GM12878 (cell line): ENCODE data around the gene CLEC2B. TPM values are rescaled to one million over a fixed set of nuclear protein-coding genes. Genes with fewer than 3 reads are reported as not detected.

Source experiments
- BCLAF1 ChIP-seq: fragments of 450-650 bp; IDR thresholded peaks from 2 replicates; pipeline ENCODE4 v1.6.1; 2017; ENCODE audit warnings: antibody characterized with exemption, mild to moderate bottlenecking, moderate library complexity
- GATAD2B ChIP-seq: fragments of 450-650 bp; conservative IDR thresholded peaks from 2 replicates; pipeline ENCODE4 v1.6.1; 2017; ENCODE audit warnings: low read depth, mild to moderate bottlenecking, moderate library complexity
- LARP7 ChIP-seq: fragments of 450-650 bp; IDR thresholded peaks from 2 replicates; pipeline ENCODE4 v1.6.1; 2017; ENCODE audit warnings: mild to moderate bottlenecking
- NFYB ChIP-seq: IDR thresholded peaks from 2 replicates; pipeline ENCODE4 v1.6.1; 2011; ENCODE audit warnings: low read depth, mild to moderate bottlenecking, low read length, improper control_type of control experiment, moderate library complexity; ENCODE audit not compliant: insufficient read depth
- POLR2A ChIP-seq: IDR thresholded peaks from 2 replicates; pipeline ENCODE4 v1.6.1; 2011; ENCODE audit warnings: low read depth, mild to moderate bottlenecking, low read length
- SKIL ChIP-seq: fragments of 450-650 bp; IDR thresholded peaks from 2 replicates; pipeline ENCODE4 v1.6.1; 2017; ENCODE audit warnings: mild to moderate bottlenecking, low read depth, inconsistent platforms; ENCODE audit not compliant: poor library complexity, severe bottlenecking
- SUZ12 ChIP-seq: fragments of 200-600 bp; sonication (generic); IDR thresholded peaks from one replicate; pipeline ENCODE4 v1.6.1; 2018; ENCODE audit warnings: antibody characterized with exemption, mild to moderate bottlenecking; ENCODE audit not compliant: unreplicated experiment
- TARDBP ChIP-seq: IDR thresholded peaks from 2 replicates; pipeline ENCODE4 v1.6.1; 2016; ENCODE audit warnings: borderline replicate concordance
- TCF12 ChIP-seq: IDR thresholded peaks from 2 replicates; pipeline ENCODE4 v1.6.1; 2011; ENCODE audit warnings: low read depth, mild to moderate bottlenecking, low read length
- TCF7 ChIP-seq: IDR thresholded peaks from 2 replicates; pipeline ENCODE4 v1.6.1; 2014; ENCODE audit warnings: antibody characterized with exemption, borderline replicate concordance
- ZBED1 ChIP-seq: IDR thresholded peaks from 2 replicates; pipeline ENCODE4 v1.6.1; 2016; ENCODE audit warnings: borderline replicate concordance
- ZBTB4 ChIP-seq: fragments of 450-650 bp; formaldehyde crosslinking; IDR thresholded peaks from 2 replicates; pipeline ENCODE4 v1.4.0; 2022; ENCODE audit warnings: mild to moderate bottlenecking, moderate library complexity
- ZNF592 ChIP-seq: fragments of 450-650 bp; IDR thresholded peaks from 2 replicates; pipeline ENCODE4 v1.6.1; 2017; ENCODE audit warnings: mild to moderate bottlenecking, moderate library complexity
- polyA plus RNA-seq, 11 experiments: library from polyadenylated mRNA; depleted of rRNA in 4 of 11; unstranded in 6 of 11; stranded (reverse) in 5 of 11; fragments of >200 nt; fragmentation: Nextera tagmentation in 4 of 11; fragmentation: Illumina TruSeq in 1 of 11; extraction: Ambion mirVana in 4 of 11; extraction: Trizol in 1 of 11; gene quantifications; 1 replicate in 1 of 11; 2 replicates in 10 of 11; pipeline versions ENCODE4 v1.2.1 to v1.2.3, GENCODE V29; 2011 to 2016; ENCODE audit warnings: inconsistent platforms in 2 of 11, missing spikeins in 2 of 11, low read depth in 1 of 11
- total RNA-seq, 4 experiments: library from RNA; depleted of rRNA in 3 of 4; stranded (reverse); fragments of >200 nt in 3 of 4; fragmentation: Illumina TruSeq in 1 of 4; extraction: Trizol in 1 of 4; gene quantifications; 2 replicates each; pipeline versions ENCODE4 v1.2.1 to v1.2.3, GENCODE V29; 2013 to 2021

Gene CLEC2B
- total and polyA plus RNA-seq, 10 of the 15 experiments (the other 5 are each of a cell fraction or from before 2014, with no cell fraction given) = 7.1 to 21.6 (median 12.0) TPM

- no peak for TF ChIP-seq BCLAF1
- TF ChIP-seq ZBED1 = no peak
- TF ChIP-seq GATAD2B = no peak
- TF ChIP-seq POLR2A = no peak
- TF ChIP-seq NFYB = no peak
- no peak for TF ChIP-seq LARP7
- no peak for TF ChIP-seq TARDBP
- TF ChIP-seq ZNF592 = no peak
- no peak for TF ChIP-seq TCF7
- TF ChIP-seq TCF12 = no peak
- no peak for TF ChIP-seq ZBTB4 (CRISPR knock-in tag)
- no peak for TF ChIP-seq SKIL
- TF ChIP-seq SUZ12 = no peak
Measured at GRCh38 chr12:9843407-9843806, 25.7 kb downstream of the CLEC2B start (continued).
